ENCODE data around the gene GALE.

- TF ChIP-seq, protein P1, sequence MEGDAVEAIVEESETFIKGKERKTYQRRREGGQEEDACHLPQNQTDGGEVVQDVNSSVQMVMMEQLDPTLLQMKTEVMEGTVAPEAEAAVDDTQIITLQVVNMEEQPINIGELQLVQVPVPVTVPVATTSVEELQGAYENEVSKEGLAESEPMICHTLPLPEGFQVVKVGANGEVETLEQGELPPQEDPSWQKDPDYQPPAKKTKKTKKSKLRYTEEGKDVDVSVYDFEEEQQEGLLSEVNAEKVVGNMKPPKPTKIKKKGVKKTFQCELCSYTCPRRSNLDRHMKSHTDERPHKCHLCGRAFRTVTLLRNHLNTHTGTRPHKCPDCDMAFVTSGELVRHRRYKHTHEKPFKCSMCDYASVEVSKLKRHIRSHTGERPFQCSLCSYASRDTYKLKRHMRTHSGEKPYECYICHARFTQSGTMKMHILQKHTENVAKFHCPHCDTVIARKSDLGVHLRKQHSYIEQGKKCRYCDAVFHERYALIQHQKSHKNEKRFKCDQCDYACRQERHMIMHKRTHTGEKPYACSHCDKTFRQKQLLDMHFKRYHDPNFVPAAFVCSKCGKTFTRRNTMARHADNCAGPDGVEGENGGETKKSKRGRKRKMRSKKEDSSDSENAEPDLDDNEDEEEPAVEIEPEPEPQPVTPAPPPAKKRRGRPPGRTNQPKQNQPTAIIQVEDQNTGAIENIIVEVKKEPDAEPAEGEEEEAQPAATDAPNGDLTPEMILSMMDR (IDR thresholded peaks at IDR 0.05), result no peak
- TF ChIP-seq REST (IDR thresholded peaks at IDR 0.05; ENCODE audit: insufficient read depth in 1 of 2, low read depth in 2 of 2, low read length in 1 of 2) (no peak), POLR2AphosphoS5 (IDR thresholded peaks at IDR 0.05; ENCODE audit: low read depth, low read length) (no peak), SIN3A (IDR thresholded peaks at IDR 0.05; ENCODE audit: borderline replicate concordance, insufficient read depth, low read depth, low read length) (no peak), TCF7L2 (IDR thresholded peaks at IDR 0.05; ENCODE audit: low read depth, low read length) (no peak)
Measured at GRCh38 chr1:23805025-23805424, 4.5 kb upstream of the GALE start.
